Astrocyte (in vitro differentiated cells and primary cell): ENCODE measurements around the gene B9D1.

Experiments
- CTCF ChIP-seq: IDR thresholded peaks from 2 replicates; pipeline ENCODE4 v1.5.1; 2011; ENCODE audit warnings: low read depth, mild to moderate bottlenecking, inconsistent platforms, low read length, moderate library complexity; ENCODE audit not compliant: insufficient read depth
- EZH2 ChIP-seq: IDR thresholded peaks from 2 replicates; pipeline ENCODE4 v1.6.1; 2012; ENCODE audit warnings: mild to moderate bottlenecking, low read length, inconsistent platforms; ENCODE audit not compliant: insufficient read depth

GRCh38 chr17:19402171-19402570, 39.6 kb upstream of the B9D1 start:
- TF ChIP-seq EZH2 (no peak), CTCF (no peak)
